BE2C (cell line): ENCODE data around the gene PHETA2.
A peak's percentile ranks its signal among the peaks of the same experiment; 100 is the strongest.
"Not testable (repeated sequence)": the region's sequence is repeated elsewhere in the genome, so short reads cannot be mapped to it uniquely, and the experiment has no call there.

ENCODE experiments used
- DNase-seq: peaks from one replicate; pipeline ENCODE4 v3.0.0-alpha.2; 2020
- H3K27me3 ChIP-seq: fragments of 250-450 bp; sonication (Bioruptor Pico); 2 replicates; pipeline ENCODE4 v1.5.1; 2020; ENCODE audit warnings: mild to moderate bottlenecking
- H3K36me3 ChIP-seq: fragments of 250-450 bp; sonication (Bioruptor Pico); 2 replicates; pipeline ENCODE4 v1.5.1; 2020; ENCODE audit warnings: mild to moderate bottlenecking
- H3K4me1 ChIP-seq: fragments of 250-450 bp; sonication (Bioruptor Pico); 2 replicates; pipeline ENCODE4 v1.5.1; 2020
- H3K4me3 ChIP-seq: 2 replicates; pipeline ENCODE4 v1.5.1; 2011; ENCODE audit warnings: low read depth, low read length
- H3K9me3 ChIP-seq: fragments of 250-450 bp; sonication (Bioruptor Pico); 2 replicates; pipeline ENCODE4 v1.5.1; 2020
- TF ChIP-seq, protein P1 (sequence below): IDR thresholded peaks from 2 replicates; pipeline ENCODE4 v1.5.1; 2012; ENCODE audit warnings: mild to moderate bottlenecking, low read depth, low read length

The PHETA2 gene

DNA sequence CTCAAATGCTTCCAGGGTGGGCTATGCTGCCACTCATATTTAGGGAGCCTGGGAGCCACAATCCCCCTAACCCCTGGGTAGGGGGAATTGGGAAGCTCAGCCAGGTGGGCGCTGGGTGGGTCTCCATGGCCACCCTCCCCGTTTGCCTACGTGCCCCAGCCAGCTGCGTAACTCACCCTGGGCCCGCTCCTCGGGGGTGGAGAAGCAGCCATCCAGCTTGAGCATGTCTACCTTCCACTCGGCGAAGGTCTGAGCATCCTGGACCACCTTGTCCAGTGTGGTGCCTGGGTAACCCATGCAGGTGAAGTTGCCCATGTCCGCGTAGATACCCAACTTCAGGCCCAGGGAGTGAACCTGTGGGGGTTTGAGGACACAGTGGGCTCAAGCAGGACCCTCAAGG, 7.1 kb upstream of the PHETA2 start:
- no peaks in the 10 kb centered on the region for H3K9me3 ChIP-seq
- H3K4me3 ChIP-seq: no peak overlapping the region
- no peaks in the 10 kb centered on the region for H3K27me3 ChIP-seq
- TF ChIP-seq, protein P1, sequence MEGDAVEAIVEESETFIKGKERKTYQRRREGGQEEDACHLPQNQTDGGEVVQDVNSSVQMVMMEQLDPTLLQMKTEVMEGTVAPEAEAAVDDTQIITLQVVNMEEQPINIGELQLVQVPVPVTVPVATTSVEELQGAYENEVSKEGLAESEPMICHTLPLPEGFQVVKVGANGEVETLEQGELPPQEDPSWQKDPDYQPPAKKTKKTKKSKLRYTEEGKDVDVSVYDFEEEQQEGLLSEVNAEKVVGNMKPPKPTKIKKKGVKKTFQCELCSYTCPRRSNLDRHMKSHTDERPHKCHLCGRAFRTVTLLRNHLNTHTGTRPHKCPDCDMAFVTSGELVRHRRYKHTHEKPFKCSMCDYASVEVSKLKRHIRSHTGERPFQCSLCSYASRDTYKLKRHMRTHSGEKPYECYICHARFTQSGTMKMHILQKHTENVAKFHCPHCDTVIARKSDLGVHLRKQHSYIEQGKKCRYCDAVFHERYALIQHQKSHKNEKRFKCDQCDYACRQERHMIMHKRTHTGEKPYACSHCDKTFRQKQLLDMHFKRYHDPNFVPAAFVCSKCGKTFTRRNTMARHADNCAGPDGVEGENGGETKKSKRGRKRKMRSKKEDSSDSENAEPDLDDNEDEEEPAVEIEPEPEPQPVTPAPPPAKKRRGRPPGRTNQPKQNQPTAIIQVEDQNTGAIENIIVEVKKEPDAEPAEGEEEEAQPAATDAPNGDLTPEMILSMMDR: no peak
- H3K36me3 ChIP-seq: peaks cover 7% of the 10 kb centered on the region
- no peak for DNase-seq
- H3K4me1 ChIP-seq: peaks cover 3% of the 10 kb centered on the region; the same call in 1 of the 2 replicates

DNA sequence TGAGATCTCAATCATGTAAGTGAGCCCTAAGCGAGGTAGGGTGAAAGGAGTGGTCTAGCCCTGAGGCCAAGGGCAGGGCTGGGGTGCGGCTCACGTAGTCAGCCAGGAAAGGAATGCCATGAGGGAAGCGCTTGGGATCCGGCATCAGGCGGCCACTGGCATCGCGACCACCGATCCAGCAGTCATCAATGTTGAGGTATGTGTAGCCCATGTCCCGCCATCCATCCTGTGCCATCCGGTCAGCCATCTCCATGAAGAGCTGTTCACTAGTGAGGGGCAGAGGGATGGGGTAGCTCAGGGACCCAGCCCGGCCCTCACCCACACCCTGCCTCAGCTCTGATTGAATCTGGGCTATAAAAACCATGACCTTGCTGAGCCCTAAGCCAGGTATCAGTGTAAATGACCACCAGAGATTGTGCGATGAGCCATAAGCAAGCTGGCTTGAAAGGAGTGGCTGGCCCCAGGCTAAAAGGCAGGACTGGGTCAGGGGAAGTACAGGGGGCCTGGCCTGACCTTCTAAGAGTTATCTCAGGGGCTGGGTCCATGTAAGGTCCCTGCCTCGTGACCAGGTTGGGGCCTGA, 6.3 kb upstream of the PHETA2 start:
- peaks cover 7% of the 10 kb centered on the region for H3K36me3 ChIP-seq
- TF ChIP-seq, protein P1: no peak
- H3K4me3 ChIP-seq: no peak overlapping the region
- H3K27me3 ChIP-seq: no peaks in the 10 kb centered on the region
- H3K4me1 ChIP-seq: peaks cover 3% of the 10 kb centered on the region; the same call in 1 of the 2 replicates
- no peaks in the 10 kb centered on the region for H3K9me3 ChIP-seq
- DNase-seq: no peak

DNA sequence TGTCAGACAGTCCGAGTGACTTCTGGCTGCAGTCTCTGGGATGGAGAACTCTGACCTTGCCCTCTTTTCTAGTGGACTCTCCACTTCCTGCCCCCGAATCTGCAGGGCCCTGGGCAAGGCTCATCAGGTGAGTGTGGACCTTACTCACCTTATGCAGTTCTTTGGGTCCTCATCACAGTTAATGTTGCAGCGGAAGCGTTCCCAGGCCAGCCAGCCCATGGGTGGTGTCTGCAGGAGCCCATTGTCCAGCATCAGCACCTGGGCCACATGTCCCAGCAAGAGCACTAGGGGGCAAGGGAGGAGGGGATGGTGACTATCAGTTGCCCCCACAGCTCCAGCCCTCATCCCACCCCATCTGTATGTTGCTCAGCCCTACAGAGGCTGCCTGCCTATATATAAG, 5.8 kb upstream of the PHETA2 start:
- TF ChIP-seq, protein P1: no peak
- H3K27me3 ChIP-seq: no peaks in the 10 kb centered on the region
- H3K9me3 ChIP-seq: no peaks in the 10 kb centered on the region
- DNase-seq: no peak
- peaks cover 7% of the 10 kb centered on the region for H3K36me3 ChIP-seq
- H3K4me1 ChIP-seq: peaks cover 3% of the 10 kb centered on the region; the same call in 1 of the 2 replicates
- H3K4me3 ChIP-seq: no peak overlapping the region

DNA sequence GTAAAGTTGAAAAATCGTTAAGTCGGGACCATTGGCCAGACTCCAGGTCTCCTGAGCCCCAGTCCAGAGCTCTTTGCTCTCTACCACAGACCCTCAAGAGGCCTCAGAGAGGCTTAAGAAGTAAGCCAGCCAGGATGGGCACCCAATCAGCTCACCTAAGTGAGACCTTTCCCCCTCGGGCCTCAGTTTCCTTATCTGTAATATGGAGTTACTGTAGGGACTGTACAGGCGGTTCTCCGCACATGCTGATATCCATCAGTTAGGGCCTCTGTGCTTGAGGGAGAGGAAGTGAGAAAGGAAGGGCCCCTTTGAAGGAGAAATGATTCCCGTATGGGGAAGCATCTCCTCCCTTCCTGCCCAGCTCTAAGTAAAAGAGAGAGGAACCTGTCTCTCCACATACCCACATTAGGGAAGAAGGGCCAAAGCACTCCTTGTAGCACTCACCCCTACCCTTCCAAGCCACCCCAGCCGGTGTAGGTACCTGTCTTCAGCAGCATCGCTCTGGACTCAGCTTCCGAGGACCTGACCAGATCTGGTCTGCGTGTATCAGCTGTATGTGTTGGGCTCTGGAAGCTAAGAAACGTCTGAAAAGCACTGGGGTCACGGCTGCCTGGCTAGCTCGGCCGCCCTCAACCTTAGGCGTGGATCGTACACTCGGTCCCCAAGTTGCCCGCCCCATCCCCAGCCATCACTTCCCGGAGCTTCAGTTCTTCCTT, 4.1 kb upstream of the PHETA2 start:
- H3K9me3 ChIP-seq: no peaks in the 10 kb centered on the region
- H3K36me3 ChIP-seq: peaks cover 7% of the 10 kb centered on the region
- no peaks in the 10 kb centered on the region for H3K27me3 ChIP-seq
- TF ChIP-seq, protein P1: no peak
- peaks cover 3% of the 10 kb centered on the region; the same call in 1 of the 2 replicates for H3K4me1 ChIP-seq
- DNase-seq: no peak
- H3K4me3 ChIP-seq: peak overlapping the region; percentile 78

DNA sequence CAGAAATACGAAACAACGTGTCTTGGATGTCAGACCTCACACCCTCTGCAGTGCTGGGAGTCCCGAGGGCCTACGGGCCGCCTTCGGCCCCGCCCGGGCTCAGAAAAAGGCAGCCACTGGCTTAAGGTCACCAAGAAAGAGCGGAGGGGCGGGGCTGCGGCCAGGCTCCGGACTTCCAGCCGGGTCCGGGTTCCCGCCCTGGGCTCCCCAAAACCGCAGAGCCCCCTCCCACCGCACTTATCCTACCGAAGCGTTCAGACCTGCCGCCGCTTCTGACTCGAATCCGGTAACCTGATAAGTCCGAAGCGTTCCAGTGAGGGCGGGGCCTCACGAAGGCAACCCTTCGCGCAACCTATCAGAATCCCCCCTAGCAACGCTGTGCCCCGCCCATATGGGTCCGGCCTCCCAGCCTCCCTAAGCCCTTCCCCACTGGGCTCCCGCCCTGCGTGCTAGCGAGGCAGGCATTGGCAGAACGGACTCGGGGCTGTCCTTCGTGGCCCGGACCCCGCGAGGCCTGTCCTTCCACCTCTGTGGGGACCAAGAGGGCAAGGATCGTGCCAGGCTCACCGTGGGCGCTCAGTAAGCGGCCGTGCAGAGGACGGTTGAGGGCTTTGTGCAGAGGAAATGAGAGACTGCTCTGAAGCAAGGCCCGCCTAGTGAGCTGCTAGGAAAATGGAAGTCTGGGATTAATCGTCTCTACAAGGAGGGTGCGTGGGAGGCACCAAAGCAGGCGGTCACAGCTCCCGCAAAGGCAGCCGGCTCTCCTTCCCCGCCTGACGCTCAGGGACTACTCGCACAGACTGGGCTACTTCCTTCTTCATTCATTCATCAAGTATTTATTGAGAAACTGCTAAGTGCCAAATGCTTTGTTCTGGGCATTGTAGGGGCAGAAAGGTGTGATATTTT, 3.3 kb upstream of the PHETA2 start, which contains the start of gene NAGA:
Gene NAGA (minus strand): TSS at position 296 of the 906 bp plus-strand sequence. CDS start 515 bp downstream, outside the sequence.
- H3K9me3 ChIP-seq: no peaks in the 10 kb centered on the region
- TF ChIP-seq, protein P1: no peak
- H3K4me1 ChIP-seq: peaks cover 3% of the 10 kb centered on the region; the same call in 1 of the 2 replicates
- H3K27me3 ChIP-seq: no peaks in the 10 kb centered on the region
- peak within 1 kb of the TSS; percentile 78 for H3K4me3 ChIP-seq
- peaks cover 3% of the 10 kb centered on the region for H3K36me3 ChIP-seq
- DNase-seq: peak; percentile 98

DNA sequence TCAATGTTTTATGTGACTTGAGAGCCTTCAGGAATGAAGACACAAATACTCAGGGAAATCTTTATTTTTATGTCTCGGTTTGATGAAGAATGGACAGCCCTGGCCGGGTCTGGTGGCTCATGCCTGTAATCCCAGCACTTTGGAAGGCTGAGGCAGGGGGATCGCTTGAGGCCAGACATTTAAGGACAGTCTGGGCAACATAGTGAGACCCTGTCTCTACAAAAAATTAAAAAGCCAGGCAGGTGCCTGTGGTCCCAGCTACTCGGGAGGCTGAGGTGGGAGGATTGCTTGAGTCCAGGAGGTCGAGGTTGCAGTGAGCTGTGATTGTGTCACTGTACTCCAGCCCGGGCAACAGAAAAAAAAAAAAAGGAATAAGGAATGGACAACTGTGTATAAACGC, 2.5 kb upstream of the PHETA2 start:
- not testable (repeated sequence) for H3K9me3 ChIP-seq, H3K36me3 ChIP-seq, H3K4me1 ChIP-seq, H3K4me3 ChIP-seq, DNase-seq, H3K27me3 ChIP-seq
